Endothelial cell of umbilical vein (primary cell): ENCODE data around the gene MYO16. TPM values are rescaled to one million over a fixed set of nuclear protein-coding genes. Genes with fewer than 3 reads are reported as not detected.

Experiments
- BruUV-seq: library from RNA; stranded (reverse); fragments of 400-500 nt; replicated peaks from 2 replicates; lab custom pipeline; 2021; lab: Mats Ljungman, UMichigan
- CTCF ChIA-PET: fragments of 300-600, 350-600 bp; sonication (Branson Sonifier 250); formaldehyde crosslinking; loops from one replicate; lab custom pipeline; 2021; ENCODE audit warnings: antibody characterized with exemption, inconsistent platforms; lab: Charles Lee
- POLR2A ChIA-PET: fragments of 300-600, 350-600 bp; sonication (Branson Sonifier 250); formaldehyde crosslinking; loops from one replicate; lab custom pipeline; 2021; ENCODE audit warnings: antibody characterized with exemption, inconsistent platforms; lab: Charles Lee
- DNase-seq: peaks from one replicate; pipeline ENCODE4 v3.0.0-alpha.2; 2011; ENCODE audit warnings: low read depth, low spot score
- FAIRE-seq: peaks from 2 replicates; lab custom pipeline; 2011; peaks lifted over from hg19 to GRCh38; lab: Jason Lieb, UNC
- H2AFZ ChIP-seq: 2 replicates; pipeline ENCODE4 v1.6.0; 2012; ENCODE audit warnings: low read depth, low read length, control low read depth, inconsistent platforms
- H3K27ac ChIP-seq: 2 replicates; pipeline ENCODE4 v1.5.1; 2011; ENCODE audit warnings: low read depth, mild to moderate bottlenecking, control low read depth, low read length, moderate library complexity; ENCODE audit not compliant: insufficient read depth
- H3K27me3 ChIP-seq, 2 experiments: 2 replicates each; pipeline versions ENCODE4 v1.6.0 to v1.6.1; 2011; ENCODE audit warnings: low read length in 2 of 2, mixed read lengths in 1 of 2; ENCODE audit not compliant: control insufficient read depth in 2 of 2, insufficient read depth in 2 of 2
- H3K36me3 ChIP-seq, 2 experiments: 2 replicates in 1 of 2; 3 replicates in 1 of 2; pipeline ENCODE4 v1.5.1; 2011; ENCODE audit warnings: low read length in 2 of 2, mild to moderate bottlenecking in 1 of 2, moderate library complexity in 1 of 2; ENCODE audit not compliant: control insufficient read depth in 2 of 2, insufficient read depth in 2 of 2; ENCODE audit errors: extremely low read depth in 1 of 2
- H3K4me1 ChIP-seq: 3 replicates; pipeline ENCODE4 v1.5.1; 2011; ENCODE audit warnings: mild to moderate bottlenecking, low read length; ENCODE audit not compliant: control insufficient read depth, insufficient read depth; ENCODE audit errors: extremely low read depth
- H3K4me2 ChIP-seq: 2 replicates; pipeline ENCODE4 v1.6.1; 2011; ENCODE audit warnings: low read length, control low read depth, mixed read lengths; ENCODE audit not compliant: insufficient read depth
- H3K4me3 ChIP-seq, 3 experiments: fragments of 200-600 bp in 1 of 3; sonication (generic), shearing (Covaris generic) in 1 of 3; replicated peaks in 1 of 3; 2 replicates each; pipeline ENCODE4 v1.5.1; 2011 to 2016; ENCODE audit warnings: control low read depth in 3 of 3, low read length in 3 of 3, mild to moderate bottlenecking in 2 of 3, inconsistent platforms in 1 of 3, low read depth in 1 of 3, moderate library complexity in 1 of 3; ENCODE audit not compliant: insufficient read depth in 1 of 3
- H3K79me2 ChIP-seq: 2 replicates; pipeline ENCODE4 v1.6.0; 2012; ENCODE audit warnings: low read length, inconsistent platforms; ENCODE audit not compliant: control insufficient read depth, insufficient read depth
- H3K9ac ChIP-seq: replicated peaks from 2 replicates; pipeline ENCODE3; 2011; ENCODE audit warnings: low read length, control low read depth; ENCODE audit not compliant: insufficient read depth; ENCODE audit errors: extremely low read depth
- H3K9me1 ChIP-seq: replicated peaks from 3 replicates; pipeline ENCODE4 v1.6.0; 2011; ENCODE audit warnings: mild to moderate bottlenecking, low read length; ENCODE audit not compliant: control insufficient read depth, insufficient read depth; ENCODE audit errors: extremely low read depth
- H3K9me3 ChIP-seq: replicated peaks from 2 replicates; pipeline ENCODE4 v1.5.1; 2012; ENCODE audit warnings: low read length, inconsistent platforms; ENCODE audit not compliant: control insufficient read depth, insufficient read depth
- H4K20me1 ChIP-seq: replicated peaks from 2 replicates; pipeline ENCODE3; 2011; ENCODE audit warnings: mild to moderate bottlenecking, low read length; ENCODE audit not compliant: control insufficient read depth, insufficient read depth; ENCODE audit errors: extremely low read depth
- CTCF ChIP-seq, 2 donors: IDR thresholded peaks; 1 replicate in 1 of 2; 2 replicates in 1 of 2; pipeline ENCODE4 v1.5.1; 2011; ENCODE audit warnings: low read length in 2 of 2, mild to moderate bottlenecking in 2 of 2, moderate library complexity in 2 of 2, control low read depth in 1 of 2, inconsistent platforms in 1 of 2, low read depth in 1 of 2; ENCODE audit not compliant: insufficient read depth in 1 of 2; ENCODE audit errors: extremely low read depth in 1 of 2
- EZH2 ChIP-seq: IDR thresholded peaks from 2 replicates; pipeline ENCODE4 v1.6.1; 2012; ENCODE audit warnings: borderline replicate concordance, low read depth, mild to moderate bottlenecking, moderate library complexity, low read length, inconsistent platforms; ENCODE audit not compliant: severe bottlenecking
- FOS ChIP-seq: IDR thresholded peaks from 2 replicates; pipeline ENCODE4 v1.6.1; 2011; ENCODE audit warnings: mild to moderate bottlenecking, low read length, moderate library complexity, borderline replicate concordance; ENCODE audit not compliant: insufficient read depth
- GATA2 ChIP-seq: IDR thresholded peaks from 2 replicates; pipeline ENCODE4 v1.7.0; 2011; ENCODE audit warnings: low read depth, mild to moderate bottlenecking, moderate library complexity, mixed read lengths, low read length; ENCODE audit not compliant: insufficient read length, insufficient read depth
- JUN ChIP-seq: IDR thresholded peaks from 2 replicates; pipeline ENCODE4 v1.6.1; 2011; ENCODE audit warnings: borderline replicate concordance, low read depth; ENCODE audit not compliant: insufficient read length, insufficient read depth
- MAX ChIP-seq: IDR thresholded peaks from 2 replicates; pipeline ENCODE4 v1.6.1; 2011; ENCODE audit not compliant: insufficient read depth, insufficient read length
- MYC ChIP-seq: IDR thresholded peaks from one replicate; pipeline ENCODE4 v1.6.1; 2011; ENCODE audit warnings: mild to moderate bottlenecking, low read depth, low read length
- POLR2A ChIP-seq: IDR thresholded peaks from 2 replicates; pipeline ENCODE4 v1.6.1; 2012; ENCODE audit warnings: low read depth, mild to moderate bottlenecking, control low read depth, low read length
- POLR2AphosphoS5 ChIP-seq: IDR thresholded peaks from 2 replicates; pipeline ENCODE4 v1.6.1; 2012; ENCODE audit warnings: low read depth, mild to moderate bottlenecking, control low read depth, low read length, moderate library complexity; ENCODE audit not compliant: insufficient read depth
- dilution Hi-C: fragments of 300-500 bp; cut with MboI; formaldehyde crosslinking; loops from one replicate; pipeline ENCODE4 v1.15.0; 2019; ENCODE audit warnings: low sequenced_read_pairs; ENCODE audit not compliant: extremely low pct_ligation_motif_present
- intact Hi-C: fragments of 100-400 bp; cut with micrococcal nuclease; formaldehyde crosslinking; loops from one replicate; pipeline ENCODE4 v1.10.0; 2022
- polyA plus RNA-seq, 4 experiments: library from polyadenylated mRNA; depleted of rRNA in 3 of 4; stranded (reverse) in 3 of 4; unstranded in 1 of 4; fragments of >200 nt; gene quantifications; 2 replicates each; pipeline versions ENCODE4 v1.2.1 to v1.2.3, GENCODE V29; 2011 to 2012; ENCODE audit warnings: missing spikeins in 1 of 4
- total RNA-seq: library from RNA; stranded (reverse); gene quantifications from 2 replicates; pipeline ENCODE4 v1.2.3, GENCODE V29; 2021

MYO16 gene
- total and polyA plus RNA-seq, 2 donors (not counting 3 experiments of a cell fraction or from before 2014, with no cell fraction given), result 0.03 to 0.04 TPM

GRCh38 chr13:108700422-108701170 lies 71.2 kb downstream of the MYO16 start:
- ChIA-PET POLR2A (no interaction called here), CTCF (no interaction called here)
- H3K4me2 ChIP-seq, result no peak overlapping the region
- FAIRE-seq, result no peak
- no peak for DNase-seq
- H3K9ac ChIP-seq, result no peak overlapping the region
- no peaks in the 10 kb centered on the region for H3K79me2 ChIP-seq
- H3K27me3 ChIP-seq, result no peaks in the 10 kb centered on the region
- H4K20me1 ChIP-seq, result no peaks in the 10 kb centered on the region
- no peak overlapping the region for H3K27ac ChIP-seq
- H3K9me3 ChIP-seq, result peaks cover 2% of the 10 kb centered on the region
- H3K36me3 ChIP-seq, result no peaks in the 10 kb centered on the region
- no peaks in the 10 kb centered on the region for H3K4me1 ChIP-seq
- intact Hi-C loops, result no loop called here
- no peaks in the 10 kb centered on the region for H3K9me1 ChIP-seq
- no peak overlapping the region for H2AFZ ChIP-seq
- TF ChIP-seq EZH2 (no peak), POLR2AphosphoS5 (no peak), JUN (no peak), CTCF (IDR thresholded peaks at IDR 0.05; ENCODE audit: extremely low read depth in 1 of 2, insufficient read depth in 1 of 2, low read depth in 1 of 2, low read length in 2 of 2) (no peak), FOS (no peak), POLR2A (no peak), GATA2 (no peak), MYC (no peak), MAX (no peak)
- dilution Hi-C loops, result no loop called here
- no TSS peak for BruUV-seq
- no peak overlapping the region for H3K4me3 ChIP-seq
